ENCODE results near the gene FNDC10.

DNA sequence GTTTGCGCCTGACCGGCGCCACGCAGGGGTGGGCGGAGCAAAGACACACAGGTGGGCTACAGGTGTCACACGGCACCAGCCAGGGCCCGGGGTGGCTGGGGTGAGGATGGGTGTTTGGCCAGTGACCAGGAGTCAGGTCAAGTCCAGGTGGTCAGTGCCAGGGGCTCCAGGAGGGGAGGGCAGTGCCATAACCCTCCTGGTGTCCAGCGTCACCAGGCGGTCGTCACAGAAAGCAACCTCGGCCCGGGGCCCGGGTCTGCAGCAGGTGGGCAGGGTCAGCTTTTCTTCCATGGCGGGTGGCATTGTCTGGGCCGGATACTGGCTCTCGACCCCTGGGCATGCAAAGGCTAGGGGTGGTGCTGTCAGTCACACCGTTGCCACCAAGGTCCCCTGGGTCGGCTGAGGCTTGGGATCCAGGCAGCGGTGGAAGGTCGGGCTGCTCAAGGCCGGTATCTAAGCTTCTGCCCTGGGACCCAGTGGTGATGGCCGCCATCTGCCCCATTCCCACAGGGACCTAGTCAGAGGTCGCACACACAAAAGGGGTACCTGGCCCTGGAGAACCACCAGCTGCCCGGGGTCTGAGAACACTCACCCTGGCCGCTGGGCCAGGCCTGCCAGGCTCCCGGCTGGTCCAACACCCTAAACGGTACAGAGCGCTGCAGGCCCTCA is 1.8 kb downstream of the FNDC10 start:
- TF ChIP-seq, protein P1, sequence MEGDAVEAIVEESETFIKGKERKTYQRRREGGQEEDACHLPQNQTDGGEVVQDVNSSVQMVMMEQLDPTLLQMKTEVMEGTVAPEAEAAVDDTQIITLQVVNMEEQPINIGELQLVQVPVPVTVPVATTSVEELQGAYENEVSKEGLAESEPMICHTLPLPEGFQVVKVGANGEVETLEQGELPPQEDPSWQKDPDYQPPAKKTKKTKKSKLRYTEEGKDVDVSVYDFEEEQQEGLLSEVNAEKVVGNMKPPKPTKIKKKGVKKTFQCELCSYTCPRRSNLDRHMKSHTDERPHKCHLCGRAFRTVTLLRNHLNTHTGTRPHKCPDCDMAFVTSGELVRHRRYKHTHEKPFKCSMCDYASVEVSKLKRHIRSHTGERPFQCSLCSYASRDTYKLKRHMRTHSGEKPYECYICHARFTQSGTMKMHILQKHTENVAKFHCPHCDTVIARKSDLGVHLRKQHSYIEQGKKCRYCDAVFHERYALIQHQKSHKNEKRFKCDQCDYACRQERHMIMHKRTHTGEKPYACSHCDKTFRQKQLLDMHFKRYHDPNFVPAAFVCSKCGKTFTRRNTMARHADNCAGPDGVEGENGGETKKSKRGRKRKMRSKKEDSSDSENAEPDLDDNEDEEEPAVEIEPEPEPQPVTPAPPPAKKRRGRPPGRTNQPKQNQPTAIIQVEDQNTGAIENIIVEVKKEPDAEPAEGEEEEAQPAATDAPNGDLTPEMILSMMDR (IDR thresholded peaks at IDR 0.05; ENCODE audit: insufficient read depth, low read depth, low read length): no peak
- no peak for TF ChIP-seq EZH2 (IDR thresholded peaks at IDR 0.05; ENCODE audit: insufficient read depth, low read length)
